Stimulated activated naive CD8-positive, alpha-beta T cell treated with anti-CD3 and anti-CD28 coated beads, Interleukin-15, Interleukin-2, amounts not matched to agents 100 ng/mL and 50 ng/mL, for 24 hours (primary cell): ENCODE results near the gene TEX14.
"Not testable (repeated sequence)": the region's sequence is repeated elsewhere in the genome, so short reads cannot be mapped to it uniquely, and the experiment has no call there.

Experiments used
- H3K27ac Mint-ChIP-seq: one replicate; pipeline ENCODE4 v1.8.0; 2021; ENCODE audit warnings: mild to moderate bottlenecking, mixed read lengths
- H3K27me3 Mint-ChIP-seq: one replicate; pipeline ENCODE4 v1.8.0; 2021; ENCODE audit warnings: mixed read lengths
- H3K36me3 Mint-ChIP-seq: one replicate; pipeline ENCODE4 v1.8.0; 2021; ENCODE audit warnings: low read depth, mixed read lengths
- H3K4me1 Mint-ChIP-seq: one replicate; pipeline ENCODE4 v1.8.0; 2021; ENCODE audit warnings: low read depth, mixed read lengths
- H3K4me3 Mint-ChIP-seq: one replicate; pipeline ENCODE4 v1.8.0; 2021; ENCODE audit warnings: mild to moderate bottlenecking, mixed read lengths
- H3K9me3 Mint-ChIP-seq: one replicate; pipeline ENCODE4 v1.8.0; 2021; ENCODE audit warnings: mixed read lengths

The TEX14 gene

DNA sequence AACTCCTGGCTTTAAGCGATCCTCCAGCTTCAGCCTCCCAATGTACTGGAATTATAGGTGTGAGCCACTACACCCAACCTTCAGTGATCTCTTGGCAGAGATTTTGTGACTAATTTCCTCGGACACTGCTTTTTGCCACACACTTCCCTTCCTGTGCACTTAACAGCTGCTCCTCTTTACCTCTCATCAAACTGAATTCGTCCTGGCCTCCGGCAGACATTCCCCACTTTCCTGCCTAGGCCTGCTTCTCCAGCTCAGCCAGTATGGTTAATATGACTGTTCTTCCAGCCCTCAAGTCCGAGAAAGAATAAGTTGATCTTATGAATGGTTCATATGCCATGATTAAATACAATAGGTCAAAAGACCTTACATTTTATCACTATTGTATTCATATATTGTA is 108.4 kb downstream of the TEX14 start:
- Mint-ChIP-seq H3K27me3 (peaks cover 3% of the 10 kb centered on the region), H3K4me3 (no peak overlapping the region), H3K4me1 (peaks cover 5% of the 10 kb centered on the region), H3K27ac (no peak overlapping the region), H3K36me3 (no peaks in the 10 kb centered on the region), H3K9me3 (no peaks in the 10 kb centered on the region)

DNA sequence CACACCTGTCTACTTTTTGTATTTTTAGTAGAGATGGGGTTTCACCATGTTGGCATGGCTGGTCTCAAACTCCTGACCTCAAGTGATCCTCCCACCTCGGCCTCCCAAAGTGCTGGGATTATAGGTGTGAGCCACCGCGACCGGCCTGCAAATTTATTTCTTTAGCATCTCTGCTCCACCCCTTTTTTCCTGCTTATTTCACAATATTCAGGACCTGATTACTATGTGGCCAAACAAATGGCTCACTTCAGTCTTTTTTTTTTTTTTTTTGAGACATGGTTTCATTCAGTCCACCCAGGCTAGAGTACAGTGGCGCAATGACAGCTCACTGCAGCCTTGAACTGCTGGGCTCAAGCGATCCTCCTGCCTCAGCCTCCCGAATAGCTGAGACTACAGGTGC is 109.1 kb downstream of the TEX14 start:
- H3K27ac Mint-ChIP-seq, H3K36me3 Mint-ChIP-seq, H3K27me3 Mint-ChIP-seq, H3K9me3 Mint-ChIP-seq, H3K4me3 Mint-ChIP-seq, H3K4me1 Mint-ChIP-seq: not testable (repeated sequence)

DNA sequence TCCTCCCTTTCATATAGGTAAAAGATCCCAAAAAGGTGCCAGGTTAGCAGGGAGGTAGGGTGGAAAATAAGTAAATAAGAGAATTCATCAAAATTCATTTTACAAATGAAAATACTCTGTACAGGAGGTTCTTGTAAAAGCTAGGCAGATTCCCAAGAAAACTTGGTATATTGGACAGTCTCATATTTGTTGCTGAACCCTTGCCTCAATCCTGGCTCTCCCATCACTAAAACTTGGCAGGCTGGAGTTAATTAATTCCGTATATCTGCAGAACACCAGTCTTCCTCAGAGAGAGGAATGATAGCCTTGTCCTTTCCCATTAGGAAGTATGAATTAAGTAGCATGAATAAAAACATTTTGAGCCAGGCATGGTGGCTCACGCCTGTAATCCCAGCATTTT is 111.2 kb downstream of the TEX14 start:
- Mint-ChIP-seq H3K27me3 (peaks cover 3% of the 10 kb centered on the region), H3K27ac (no peak overlapping the region), H3K4me3 (no peak overlapping the region)

DNA sequence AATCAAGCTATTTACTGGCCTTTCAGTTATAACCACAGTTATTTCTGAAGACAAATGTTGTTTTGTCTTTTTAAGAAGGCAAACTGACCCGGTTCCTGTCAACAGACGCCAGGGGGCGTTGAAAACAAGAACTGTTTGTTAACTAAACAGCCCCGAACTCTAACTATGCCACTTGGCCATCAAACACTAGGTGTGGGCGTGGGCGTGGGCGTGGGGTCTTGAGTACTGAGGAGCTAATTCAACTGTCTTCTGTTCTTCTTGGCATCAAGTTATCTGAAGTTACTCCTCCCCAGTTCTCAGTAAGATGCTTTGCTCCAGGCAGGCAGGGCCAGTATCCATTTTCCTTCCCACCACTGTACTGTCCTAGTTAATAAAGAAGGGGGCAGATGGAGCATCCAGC is 114.1 kb downstream of the TEX14 start:
- Mint-ChIP-seq H3K27me3 (no peaks in the 10 kb centered on the region), H3K4me1 (no peaks in the 10 kb centered on the region), H3K9me3 (no peaks in the 10 kb centered on the region), H3K36me3 (no peaks in the 10 kb centered on the region), H3K27ac (no peak overlapping the region), H3K4me3 (no peak overlapping the region)

More for the DNA sequence above, 111.2 kb downstream of the TEX14 start:
- no peaks in the 10 kb centered on the region for H3K4me1 Mint-ChIP-seq
- H3K9me3 Mint-ChIP-seq = no peaks in the 10 kb centered on the region
- H3K36me3 Mint-ChIP-seq = no peaks in the 10 kb centered on the region

DNA sequence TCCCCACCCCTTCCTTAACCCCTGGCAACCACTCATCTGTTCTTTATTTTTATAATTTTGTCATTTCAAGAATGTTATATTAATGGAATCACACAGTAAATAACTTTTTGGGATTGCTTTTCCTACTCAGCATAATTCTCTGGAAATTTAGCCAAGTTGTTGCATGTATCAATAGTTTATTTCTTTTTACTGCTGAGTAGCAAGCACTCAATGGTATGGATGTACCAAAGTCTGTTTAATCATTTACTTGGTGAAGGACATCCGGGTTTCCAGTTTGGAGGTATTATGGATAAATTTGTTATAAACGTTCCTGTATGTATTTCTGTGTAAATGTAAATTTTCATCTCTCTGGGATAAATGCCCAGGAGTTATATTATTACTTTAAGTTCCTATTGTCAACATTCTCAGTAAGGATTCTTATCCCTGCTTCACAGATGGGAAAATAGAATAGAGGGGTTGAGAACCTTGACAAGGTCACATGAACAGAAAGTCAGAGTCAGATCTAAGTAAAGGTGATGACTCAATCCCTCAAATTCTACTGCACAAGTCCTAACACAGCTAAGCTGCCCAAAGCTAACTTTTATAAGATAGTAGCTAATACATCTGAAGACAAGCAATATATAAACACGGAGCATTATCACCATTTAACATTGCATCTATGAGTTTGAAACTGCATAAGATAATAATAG is 115.0 kb downstream of the TEX14 start:
- H3K27me3 Mint-ChIP-seq = no peaks in the 10 kb centered on the region
- no peaks in the 10 kb centered on the region for H3K4me1 Mint-ChIP-seq
- no peaks in the 10 kb centered on the region for H3K9me3 Mint-ChIP-seq
- H3K4me3 Mint-ChIP-seq = no peak overlapping the region
- no peak overlapping the region for H3K27ac Mint-ChIP-seq
- no peaks in the 10 kb centered on the region for H3K36me3 Mint-ChIP-seq

DNA sequence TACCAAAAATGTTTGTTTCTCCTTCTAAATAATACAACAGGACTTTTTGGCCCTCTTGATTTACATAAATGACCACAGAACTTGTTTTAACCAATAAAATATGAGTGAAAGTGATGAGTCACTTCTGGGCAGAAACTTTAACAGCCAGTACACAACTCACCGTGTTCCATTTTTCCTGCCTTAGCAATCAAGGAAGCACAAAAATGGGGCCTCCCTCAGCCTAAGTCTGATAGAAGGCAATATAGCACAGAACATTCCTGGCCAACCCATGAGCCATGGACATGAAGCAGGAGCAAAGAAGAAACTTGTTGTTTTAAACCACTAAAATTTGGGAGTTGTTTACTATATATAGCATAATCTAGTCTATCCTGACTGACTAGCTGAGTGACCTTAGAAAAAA is 116.3 kb downstream of the TEX14 start:
- Mint-ChIP-seq H3K36me3 (no peaks in the 10 kb centered on the region), H3K27me3 (no peaks in the 10 kb centered on the region), H3K9me3 (no peaks in the 10 kb centered on the region), H3K4me3 (no peak overlapping the region), H3K27ac (no peak overlapping the region), H3K4me1 (no peaks in the 10 kb centered on the region)

DNA sequence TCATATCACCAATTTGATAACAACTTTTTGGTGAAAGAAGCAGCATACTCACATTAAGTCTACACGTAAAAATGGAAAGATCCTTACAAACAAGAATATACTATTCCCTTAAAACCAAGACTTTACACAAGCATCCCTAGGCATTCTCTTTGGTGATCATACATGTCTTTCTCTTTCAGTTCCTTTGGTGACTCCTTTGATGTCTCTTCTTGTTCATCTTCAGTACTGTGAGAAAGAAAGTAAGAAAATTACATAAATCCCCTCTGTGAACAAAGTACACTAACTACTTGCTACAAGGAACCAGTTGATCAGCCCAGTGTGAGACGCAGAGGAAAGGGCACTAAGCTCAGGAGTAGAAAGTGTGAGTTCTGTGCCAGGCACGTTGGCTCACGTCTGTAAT is 117.8 kb downstream of the TEX14 start:
- Mint-ChIP-seq H3K9me3 (no peaks in the 10 kb centered on the region), H3K27me3 (no peaks in the 10 kb centered on the region), H3K4me1 (no peaks in the 10 kb centered on the region), H3K4me3 (no peak overlapping the region), H3K27ac (no peak overlapping the region), H3K36me3 (no peaks in the 10 kb centered on the region)

DNA sequence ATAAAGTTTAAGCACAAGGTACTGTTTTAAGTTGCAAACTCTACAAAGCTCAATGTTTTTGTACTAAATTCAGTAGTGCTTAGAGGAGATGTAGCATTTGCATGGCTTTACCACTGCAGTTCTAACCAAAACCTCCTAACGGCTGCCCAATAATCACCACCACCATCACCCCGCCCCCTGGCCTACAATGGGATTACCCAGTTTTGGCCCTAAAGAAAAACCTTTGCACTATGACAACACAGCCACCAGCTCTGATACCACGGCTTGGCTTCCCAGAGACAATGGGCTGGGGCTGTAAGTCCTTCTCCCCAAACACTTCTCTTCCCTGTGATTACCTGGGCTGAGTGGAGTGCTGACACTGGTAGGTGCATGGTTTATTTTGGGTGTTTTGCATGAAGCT is 119.0 kb downstream of the TEX14 start:
- Mint-ChIP-seq H3K27ac (no peak overlapping the region), H3K27me3 (no peaks in the 10 kb centered on the region), H3K9me3 (no peaks in the 10 kb centered on the region), H3K4me1 (no peaks in the 10 kb centered on the region), H3K36me3 (no peaks in the 10 kb centered on the region), H3K4me3 (no peak overlapping the region)

DNA sequence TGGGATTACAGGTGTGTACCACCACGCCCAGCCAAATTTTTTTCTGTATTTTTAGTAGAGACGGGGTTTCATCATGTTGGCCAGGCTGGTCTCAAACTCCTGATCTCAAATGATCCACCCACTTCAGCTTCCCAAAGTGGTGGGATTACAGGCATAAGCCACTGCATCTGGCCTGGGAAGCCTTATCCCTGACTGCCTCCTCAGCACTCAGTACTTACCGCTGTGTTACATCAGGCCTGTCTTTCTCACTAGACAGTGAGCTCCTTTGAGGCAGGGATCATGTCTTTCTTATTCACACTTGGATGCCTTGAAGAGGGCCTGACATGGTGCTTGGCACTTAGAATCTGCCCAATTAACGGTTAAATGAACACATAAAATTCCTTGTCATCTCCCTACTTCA is 121.1 kb downstream of the TEX14 start:
- H3K36me3 Mint-ChIP-seq = no peaks in the 10 kb centered on the region
- H3K4me1 Mint-ChIP-seq = no peaks in the 10 kb centered on the region
- no peaks in the 10 kb centered on the region for H3K27me3 Mint-ChIP-seq
- H3K9me3 Mint-ChIP-seq = no peaks in the 10 kb centered on the region
- H3K4me3 Mint-ChIP-seq = no peak overlapping the region
- H3K27ac Mint-ChIP-seq = no peak overlapping the region

DNA sequence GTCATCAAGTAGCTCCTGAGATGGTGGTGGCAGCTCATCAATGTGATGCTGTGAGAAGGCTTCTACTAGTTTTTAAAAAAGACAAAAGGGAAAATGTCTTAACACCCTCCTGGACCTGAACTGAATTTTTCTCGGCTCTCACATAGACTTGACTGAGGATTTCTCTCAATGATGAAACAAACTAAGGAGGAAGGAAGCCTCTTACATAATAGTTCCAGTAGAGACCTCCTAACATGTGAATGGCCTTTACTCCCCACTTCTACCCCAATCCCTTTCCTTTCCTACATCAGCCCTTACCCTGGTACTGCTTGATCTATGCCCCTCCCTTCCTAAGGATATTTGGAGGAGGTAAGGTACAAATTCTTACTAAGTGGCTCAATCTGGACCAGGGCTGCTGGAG is 122.6 kb downstream of the TEX14 start:
- Mint-ChIP-seq H3K27ac (no peak overlapping the region), H3K4me1 (no peaks in the 10 kb centered on the region), H3K36me3 (no peaks in the 10 kb centered on the region), H3K9me3 (no peaks in the 10 kb centered on the region), H3K4me3 (no peak overlapping the region), H3K27me3 (no peaks in the 10 kb centered on the region)

DNA sequence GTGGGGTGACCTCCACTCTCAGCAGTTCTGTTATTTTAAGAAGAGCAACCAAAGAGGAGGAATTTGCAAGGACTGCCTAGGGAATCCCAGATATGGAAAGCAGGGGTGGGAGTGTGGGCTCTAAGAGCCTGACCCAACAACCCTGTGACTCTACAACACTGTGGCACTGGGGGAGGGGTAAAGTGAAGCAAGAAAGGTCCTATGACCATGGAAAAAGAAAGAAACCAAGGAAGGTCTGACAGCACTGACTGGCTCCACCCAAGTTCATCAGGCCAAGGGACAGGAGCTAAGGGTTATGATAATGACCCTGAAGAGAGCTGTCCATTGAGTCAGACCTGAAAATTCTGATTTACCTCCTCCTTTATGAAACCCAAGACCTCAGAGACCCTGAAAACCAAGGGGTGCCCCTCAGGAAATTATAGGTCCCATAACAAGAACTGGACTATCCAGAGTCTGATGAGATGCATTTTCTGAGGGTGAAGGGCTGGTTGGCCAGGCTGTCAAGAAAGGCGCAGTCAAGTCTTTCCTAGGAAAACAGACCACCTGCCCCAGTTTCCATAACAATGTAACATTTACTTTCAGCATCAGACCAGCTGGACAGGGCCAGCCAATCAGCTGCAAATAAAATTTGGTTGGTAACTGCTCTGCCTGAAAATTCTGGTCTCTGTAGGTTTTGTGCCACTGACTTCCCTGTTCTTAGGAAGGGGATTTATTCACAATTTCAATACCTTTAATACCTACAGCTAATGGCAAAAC is 123.6 kb downstream of the TEX14 start:
- no peaks in the 10 kb centered on the region for H3K4me1 Mint-ChIP-seq
- H3K27ac Mint-ChIP-seq = no peak overlapping the region
- no peaks in the 10 kb centered on the region for H3K27me3 Mint-ChIP-seq
- H3K36me3 Mint-ChIP-seq = no peaks in the 10 kb centered on the region
- H3K4me3 Mint-ChIP-seq = no peak overlapping the region
- H3K9me3 Mint-ChIP-seq = no peaks in the 10 kb centered on the region

DNA sequence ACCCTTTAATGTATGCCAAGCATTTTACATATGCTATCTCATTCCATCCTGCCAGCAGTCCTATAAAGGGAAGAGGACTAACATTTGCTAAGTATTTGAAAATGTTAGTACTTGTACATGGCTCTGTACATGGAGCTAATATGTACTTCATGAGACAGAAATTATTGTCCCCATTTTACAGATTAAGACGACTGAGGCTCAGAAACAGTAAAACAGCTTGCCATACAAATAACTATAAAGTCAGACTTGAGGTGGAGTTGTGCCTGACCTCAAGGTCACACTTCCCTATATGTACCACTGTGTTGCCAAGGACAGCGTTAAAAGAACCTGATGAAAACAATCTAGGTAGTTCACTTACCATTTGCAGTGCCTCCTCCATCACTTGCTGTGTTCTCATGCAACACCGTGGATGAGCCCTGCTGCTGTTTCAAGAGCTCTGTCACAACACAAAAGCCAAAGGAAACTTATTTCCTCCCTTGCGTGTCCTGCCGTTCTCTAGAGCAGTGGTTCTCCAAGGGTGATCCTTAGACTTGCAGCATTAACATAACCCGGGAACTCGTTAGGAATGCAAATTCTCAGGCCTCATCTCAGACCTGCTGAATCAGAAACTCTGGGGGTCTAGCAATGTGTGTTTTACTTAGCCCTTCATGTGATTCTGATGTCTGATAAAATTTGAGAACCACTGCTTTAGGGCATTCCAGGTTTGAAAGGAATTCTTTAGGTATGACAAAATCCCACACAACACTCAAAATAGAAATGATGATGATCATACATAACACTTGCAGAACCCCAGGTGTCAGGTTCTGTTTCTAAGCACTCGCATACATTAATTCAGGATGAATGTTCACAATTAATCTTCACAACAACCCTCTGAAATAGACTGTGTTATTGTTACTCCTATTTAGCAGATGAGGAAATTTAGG is 126.2 kb downstream of the TEX14 start:
- no peaks in the 10 kb centered on the region for H3K4me1 Mint-ChIP-seq
- H3K9me3 Mint-ChIP-seq = no peaks in the 10 kb centered on the region
- no peaks in the 10 kb centered on the region for H3K27me3 Mint-ChIP-seq
- H3K36me3 Mint-ChIP-seq = no peaks in the 10 kb centered on the region
- H3K4me3 Mint-ChIP-seq = no peak overlapping the region
- H3K27ac Mint-ChIP-seq = no peak overlapping the region

DNA sequence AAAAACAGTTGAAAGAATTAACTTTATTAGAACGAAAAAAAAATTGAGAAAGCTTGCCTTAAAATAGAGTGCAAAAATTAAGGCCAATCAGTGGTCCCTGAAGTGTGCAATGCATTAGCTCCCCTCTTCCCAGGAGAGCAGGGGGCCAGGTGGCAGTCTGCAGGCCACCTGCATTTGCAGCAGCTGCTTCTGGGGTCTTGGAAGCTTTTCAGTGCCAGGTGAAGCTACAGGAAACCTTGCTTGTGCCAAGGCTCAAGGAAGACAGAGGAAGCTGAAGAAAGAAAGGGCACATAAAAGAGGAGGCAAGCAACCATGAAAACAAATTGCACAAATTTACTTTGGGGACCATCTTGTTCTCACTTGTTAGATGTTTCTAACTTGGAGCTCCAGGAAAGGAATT is 126.9 kb downstream of the TEX14 start:
- no peak overlapping the region for H3K4me3 Mint-ChIP-seq
- no peaks in the 10 kb centered on the region for H3K36me3 Mint-ChIP-seq
- H3K4me1 Mint-ChIP-seq = no peaks in the 10 kb centered on the region
- no peaks in the 10 kb centered on the region for H3K9me3 Mint-ChIP-seq
- no peaks in the 10 kb centered on the region for H3K27me3 Mint-ChIP-seq
- no peak overlapping the region for H3K27ac Mint-ChIP-seq

DNA sequence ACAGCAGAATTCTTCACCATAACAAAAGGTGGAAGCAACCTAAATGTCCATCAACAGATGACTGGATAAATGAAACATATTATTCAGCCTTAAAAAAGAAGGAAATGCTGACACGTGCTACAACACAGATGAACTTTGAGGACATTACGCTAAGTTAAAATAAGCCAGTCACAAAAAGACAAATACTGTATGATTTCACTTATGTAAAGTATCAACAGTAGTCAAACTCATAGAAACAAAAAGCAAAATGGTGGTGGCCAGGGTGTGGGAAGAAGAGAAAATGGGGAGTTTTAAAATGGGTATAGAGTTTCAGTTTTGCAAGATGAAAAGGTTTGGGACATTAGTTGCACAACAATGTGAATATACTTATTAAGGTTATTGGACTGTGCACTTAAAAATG is 127.6 kb downstream of the TEX14 start:
- Mint-ChIP-seq H3K36me3 (no peaks in the 10 kb centered on the region), H3K27ac (no peak overlapping the region), H3K4me1 (no peaks in the 10 kb centered on the region), H3K27me3 (peaks cover 3% of the 10 kb centered on the region), H3K4me3 (no peak overlapping the region), H3K9me3 (no peaks in the 10 kb centered on the region)

DNA sequence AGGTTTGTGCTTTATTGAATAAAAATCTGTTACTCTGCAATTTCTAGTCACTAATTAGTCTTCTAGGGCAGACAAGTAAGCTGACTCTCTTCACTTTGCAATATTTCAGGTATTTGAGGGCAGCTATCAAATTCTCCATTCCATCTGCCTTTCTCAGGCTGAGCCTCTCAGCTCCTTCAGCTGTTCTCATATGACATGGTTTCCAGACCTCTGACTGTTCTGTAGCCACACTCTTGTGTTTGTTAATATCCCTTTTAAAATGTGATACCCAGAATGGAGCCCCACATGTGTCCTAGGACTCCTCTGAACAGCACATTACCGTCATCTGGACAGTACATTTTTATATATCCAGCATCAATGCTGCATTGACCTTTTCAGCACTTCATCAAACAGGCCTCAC is 131.3 kb downstream of the TEX14 start:
- H3K9me3 Mint-ChIP-seq = no peaks in the 10 kb centered on the region
- no peaks in the 10 kb centered on the region for H3K36me3 Mint-ChIP-seq
- H3K4me1 Mint-ChIP-seq = peaks cover 6% of the 10 kb centered on the region
- H3K27ac Mint-ChIP-seq = no peak overlapping the region
- H3K27me3 Mint-ChIP-seq = peaks cover 3% of the 10 kb centered on the region
- no peak overlapping the region for H3K4me3 Mint-ChIP-seq
